Measurements from ENCODE around the gene MOB2.

The MOB2 gene

GRCh38 chr11:1451781-1452470 is 34.7 kb downstream of the MOB2 start:
- Histone ChIP-seq H2AFZ (ENCODE audit: low read depth, low read length) (no peak overlapping the region), H4K20me1 (ENCODE audit: insufficient read depth, low read length) (no peaks in the 10 kb centered on the region), H3K79me2 (ENCODE audit: low read length) (no peaks in the 10 kb centered on the region), H3K9me3 (ENCODE audit: insufficient read depth, low read length) (no peaks in the 10 kb centered on the region), H3K4me2 (ENCODE audit: low read length) (no peak overlapping the region), H3K4me3 (ENCODE audit: low read length) (no peak overlapping the region), H3K4me1 (ENCODE audit: low read length) (no peaks in the 10 kb centered on the region), H3K36me3 (replicated peaks; ENCODE audit: low read depth, low read length) (no peaks in the 10 kb centered on the region), H3K27ac (ENCODE audit: low read length) (no peak overlapping the region), H3K27me3 (ENCODE audit: low read depth, low read length) (no peaks in the 10 kb centered on the region), H3K9ac (ENCODE audit: low read length) (no peak overlapping the region)
- no peak for TF ChIP-seq CTCF (IDR thresholded peaks at IDR 0.05; ENCODE audit: low read depth, low read length)
- TF ChIP-seq EZH2phosphoT487 (IDR thresholded peaks at IDR 0.05; ENCODE audit: low read depth): no peak

- TF ChIP-seq EZH2phosphoT487 (IDR thresholded peaks at IDR 0.05; ENCODE audit: low read depth): no peak
- no peak for TF ChIP-seq CTCF (IDR thresholded peaks at IDR 0.05; ENCODE audit: low read depth, low read length)
- H2AFZ ChIP-seq (ENCODE audit: low read depth, low read length): no peak overlapping the region
- H3K36me3 ChIP-seq (replicated peaks; ENCODE audit: low read depth, low read length): no peaks in the 10 kb centered on the region
- no peaks in the 10 kb centered on the region for H3K27me3 ChIP-seq (ENCODE audit: low read depth, low read length)
- H3K27ac ChIP-seq (ENCODE audit: low read length): no peak overlapping the region
- no peak overlapping the region for H3K4me3 ChIP-seq (ENCODE audit: low read length)
- H3K9me3 ChIP-seq (ENCODE audit: insufficient read depth, low read length): no peaks in the 10 kb centered on the region
- H3K4me1 ChIP-seq (ENCODE audit: low read length): no peaks in the 10 kb centered on the region
- H3K9ac ChIP-seq (ENCODE audit: low read length): no peak overlapping the region
- H3K79me2 ChIP-seq (ENCODE audit: low read length): no peaks in the 10 kb centered on the region
- H4K20me1 ChIP-seq (ENCODE audit: insufficient read depth, low read length): no peaks in the 10 kb centered on the region
- no peak overlapping the region for H3K4me2 ChIP-seq (ENCODE audit: low read length)
These were observed 35.4 kb downstream of the MOB2 start for GRCh38 chr11:1450949-1451710.

- Histone ChIP-seq H3K4me2 (ENCODE audit: low read length) (no peak overlapping the region), H3K4me1 (ENCODE audit: low read length) (no peaks in the 10 kb centered on the region), H3K36me3 (replicated peaks; ENCODE audit: low read depth, low read length) (no peaks in the 10 kb centered on the region), H3K79me2 (ENCODE audit: low read length) (no peaks in the 10 kb centered on the region), H3K27me3 (ENCODE audit: low read depth, low read length) (no peaks in the 10 kb centered on the region), H2AFZ (ENCODE audit: low read depth, low read length) (no peak overlapping the region), H3K9ac (ENCODE audit: low read length) (no peak overlapping the region), H3K9me3 (ENCODE audit: insufficient read depth, low read length) (no peaks in the 10 kb centered on the region), H3K4me3 (ENCODE audit: low read length) (no peak overlapping the region), H4K20me1 (ENCODE audit: insufficient read depth, low read length) (no peaks in the 10 kb centered on the region), H3K27ac (ENCODE audit: low read length) (no peak overlapping the region)
- TF ChIP-seq EZH2phosphoT487 (IDR thresholded peaks at IDR 0.05; ENCODE audit: low read depth) (no peak), CTCF (IDR thresholded peaks at IDR 0.05; ENCODE audit: low read depth, low read length) (no peak)
These were observed 36.2 kb downstream of the MOB2 start for GRCh38 chr11:1450344-1450875.

- Histone ChIP-seq H3K9me3 (ENCODE audit: insufficient read depth, low read length) (no peaks in the 10 kb centered on the region), H3K9ac (ENCODE audit: low read length) (no peak overlapping the region), H3K79me2 (ENCODE audit: low read length) (no peaks in the 10 kb centered on the region), H2AFZ (ENCODE audit: low read depth, low read length) (no peak overlapping the region), H3K4me1 (ENCODE audit: low read length) (no peaks in the 10 kb centered on the region), H3K36me3 (replicated peaks; ENCODE audit: low read depth, low read length) (no peaks in the 10 kb centered on the region), H3K4me2 (ENCODE audit: low read length) (no peak overlapping the region), H3K27me3 (ENCODE audit: low read depth, low read length) (no peaks in the 10 kb centered on the region), H3K27ac (ENCODE audit: low read length) (no peak overlapping the region), H3K4me3 (ENCODE audit: low read length) (no peak overlapping the region), H4K20me1 (ENCODE audit: insufficient read depth, low read length) (no peaks in the 10 kb centered on the region)
- TF ChIP-seq CTCF (IDR thresholded peaks at IDR 0.05; ENCODE audit: low read depth, low read length): no peak
These were observed 36.9 kb downstream of the MOB2 start for GRCh38 chr11:1449490-1450243.

Measured in OCI-LY3 (cell line).